Pancreas (tissue), 10 donors: Measurements from ENCODE around the gene INSR. TPM values are rescaled to one million over a fixed set of nuclear protein-coding genes. Genes with fewer than 3 reads are reported as not detected.

Source experiments
- ATAC-seq, 4 donors: fragments of 200-7000 bp; cut with Tn5 transposase; one replicate each; pipeline versions ENCODE4 v1.8.0 to v1.9.1; 2020; ENCODE audit warnings: mild to moderate bottlenecking in 4 of 4, moderate library complexity in 4 of 4
- DNase-seq, 6 donors: peaks; one replicate each; pipeline ENCODE4 v3.0.0-alpha.2; 2020
- FAIRE-seq: peaks from 2 replicates; lab custom pipeline; 2012; peaks lifted over from hg19 to GRCh38; lab: Jason Lieb, UNC
- H3K27ac ChIP-seq, 4 donors: fragments of 200-600 bp; sonication (generic); 1 replicate in 3 of 4; 2 replicates in 1 of 4; pipeline versions ENCODE4 v1.5.0 to v1.8.0; 2020
- H3K27me3 ChIP-seq, 4 donors: fragments of 200-600 bp; one replicate each; pipeline ENCODE4 v1.8.0; 2021
- H3K36me3 ChIP-seq, 3 donors: fragments of 200-600 bp; sonication (generic) in 1 of 3; one replicate each; pipeline versions ENCODE4 v1.5.0 to v1.8.0; 2020 to 2021
- H3K4me1 ChIP-seq, 3 donors: fragments of 200-600 bp; one replicate each; pipeline ENCODE4 v1.8.0; 2021
- H3K4me3 ChIP-seq, 4 donors: fragments of 200-600 bp; sonication (generic) in 2 of 4; one replicate each; pipeline versions ENCODE4 v1.5.0 to v1.8.0; 2020 to 2021
- H3K9me3 ChIP-seq, 4 donors: fragments of 200-600 bp; one replicate each; pipeline ENCODE4 v1.8.0; 2021
- CTCF ChIP-seq, 4 donors: fragments of 200-600 bp; sonication (generic) in 3 of 4; IDR thresholded peaks; one replicate each; pipeline versions ENCODE4 v1.5.0 to v1.8.0; 2021; ENCODE audit warnings: antibody characterized with exemption in 4 of 4
- WGBS, 2 donors: extraction: QIAGEN DNeasy Blood & Tissue Kit; methylation state at CpG; one replicate each; pipeline ENCODE4 v1.1.7; 2013; 5-methylcytosine and 5-hydroxymethylcytosine counted together
- intact Hi-C, 3 donors: fragments of 100-400 bp; cut with DNase I; formaldehyde crosslinking; loops; one replicate each; pipeline versions ENCODE4 v1.11.1 to v1.14.2; 2022
- polyA plus RNA-seq, 2 donors: library from polyadenylated mRNA; stranded (reverse); fragments of 200-250 nt; gene quantifications; one replicate each; pipeline ENCODE4 v1.2.3, GENCODE V29; 2013
- total RNA-seq, 6 donors: library from RNA; stranded (reverse); fragmentation: NEBNext Ultra II Directional in 4 of 6; extraction: Animal tissue kit (Norgen Biotek cat#: 25700) in 4 of 6; gene quantifications; one replicate each; pipeline versions ENCODE4 v1.2.1 to v1.2.4, GENCODE V29; 2021 to 2023
- donor health status: healthy with polysubstance abuse.
- donor health status: DM: no; HTN: no; CAD: no; lungs with moderate emphysema.
- donor health status: DM: no; HTN: no; CAD: no.
- donor health status: control.
- donor health status: control.
- donor health status: Bipolar disorder and iron deficiency.
- donor health status: DM: yes; HTN: yes; CAD: no.
- donor health status: DM: no; HTN: no; CAD: no.
- donor health status: DM: no; HTN: no; CAD: no.
- donor health status: DM: yes; HTN: yes; CAD: no.

INSR gene
- total and polyA plus RNA-seq, 8 donors, result 45.1 to 205 (median 120) TPM

GRCh38 chr19:7250951-7251350 lies 43.3 kb downstream of the INSR start:
- no peak overlapping the region for H3K27ac ChIP-seq
- H3K9me3 ChIP-seq, result no peaks in the 10 kb centered on the region
- H3K27me3 ChIP-seq, result no peaks in the 10 kb centered on the region
- DNase-seq (no peak), FAIRE-seq (no peak), ATAC-seq (no peak)
- H3K4me3 ChIP-seq, result no peak overlapping the region
- 46 to 49% methylated on average over 4 of the region's 4 CpGs for WGBS, 2 donors
- intact Hi-C loops, result no loop called here
- TF ChIP-seq CTCF (IDR thresholded peaks at IDR 0.05), result no peak
- no peaks in the 10 kb centered on the region for H3K36me3 ChIP-seq
- peaks cover 0 to 41% (median 12%) of the 10 kb centered on the region in 3 donors for H3K4me1 ChIP-seq

GRCh38 chr19:7250057-7250596 lies 44.1 kb downstream of the INSR start:
- DNase-seq, result no peak
- FAIRE-seq, result no peak
- Histone ChIP-seq H3K27me3 (no peaks in the 10 kb centered on the region), H3K36me3 (no peaks in the 10 kb centered on the region), H3K9me3 (no peaks in the 10 kb centered on the region), H3K27ac (no peak overlapping the region), H3K4me3 (no peak overlapping the region), H3K4me1 (peaks cover 0 to 36% (median 12%) of the 10 kb centered on the region in 3 donors)
- intact Hi-C loops, result no loop called here
- no peak for TF ChIP-seq CTCF (IDR thresholded peaks at IDR 0.05)
- no peak for ATAC-seq
- WGBS, 2 donors, result 0 to 53% methylated on average over 1 of the region's 1 CpG

GRCh38 chr19:7247155-7247554 lies 47.1 kb downstream of the INSR start:
- Histone ChIP-seq H3K4me3 (no peak overlapping the region), H3K9me3 (no peaks in the 10 kb centered on the region), H3K36me3 (no peaks in the 10 kb centered on the region), H3K27ac (peak overlapping the region in 2 of 4 donors; percentile 68 to 71), H3K4me1 (peaks cover 0 to 22% (median 5%) of the 10 kb centered on the region in 3 donors), H3K27me3 (no peaks in the 10 kb centered on the region)
- 29 to 33% methylated on average over 4 of the region's 4 CpGs for WGBS, 2 donors
- intact Hi-C loops, result no loop called here
- no peak for TF ChIP-seq CTCF (IDR thresholded peaks at IDR 0.05)
- FAIRE-seq, result no peak
- DNase-seq, result no peak
- ATAC-seq, result peak in 3 of 4 donors; percentile 15 to 55 (median 50)

GRCh38 chr19:7246601-7247000 lies 47.6 kb downstream of the INSR start:
- Histone ChIP-seq H3K4me3 (no peak overlapping the region), H3K27ac (peak overlapping the region in 2 of 4 donors; percentile 68 to 71), H3K27me3 (no peaks in the 10 kb centered on the region), H3K4me1 (peaks cover 0 to 20% (median 5%) of the 10 kb centered on the region in 3 donors), H3K9me3 (no peaks in the 10 kb centered on the region), H3K36me3 (no peaks in the 10 kb centered on the region)
- no peak for TF ChIP-seq CTCF (IDR thresholded peaks at IDR 0.05)
- no peak for DNase-seq
- intact Hi-C loops, result no loop called here
- 92 to 100% methylated on average over 2 of the region's 2 CpGs for WGBS, 2 donors
- ATAC-seq, result no peak
- no peak for FAIRE-seq

- peaks cover 0 to 10% (median 3%) of the 10 kb centered on the region in 3 donors for H3K4me1 ChIP-seq
- DNase-seq, result no peak
- no peaks in the 10 kb centered on the region for H3K9me3 ChIP-seq
- no peaks in the 10 kb centered on the region for H3K27me3 ChIP-seq
- TF ChIP-seq CTCF (IDR thresholded peaks at IDR 0.05), result no peak
- peak in 3 of 4 donors; percentile 4 to 60 (median 27) for ATAC-seq
- WGBS, 2 donors, result 76 to 84% methylated on average over 9 of the region's 9 CpGs
- no peak overlapping the region for H3K4me3 ChIP-seq
- intact Hi-C loops, result no loop called here
- peak overlapping the region in 2 of 4 donors; percentile 3 to 58 for H3K27ac ChIP-seq
- no peak for FAIRE-seq
- H3K36me3 ChIP-seq, result no peaks in the 10 kb centered on the region
Measured at GRCh38 chr19:7242601-7243258, 51.5 kb downstream of the INSR start.
